Keratinocyte (primary cell): ENCODE results near the gene CHD2. TPM values are rescaled to one million over a fixed set of nuclear protein-coding genes. Genes with fewer than 3 reads are reported as not detected.

Experiments
- DNase-seq: peaks from one replicate; pipeline ENCODE4 v3.0.0-alpha.2; 2011; ENCODE audit warnings: low read depth, missing footprints, low spot score
- FAIRE-seq: peaks from 2 replicates; lab custom pipeline; 2011; peaks lifted over from hg19 to GRCh38; lab: Jason Lieb, UNC
- H2AFZ ChIP-seq: 2 replicates; pipeline ENCODE4 v1.6.0; 2012; ENCODE audit warnings: low read length, control low read depth, inconsistent platforms; ENCODE audit not compliant: control insufficient read depth
- H3K27ac ChIP-seq: 2 replicates; pipeline ENCODE4 v1.5.1; 2011; ENCODE audit warnings: low read length; ENCODE audit not compliant: control insufficient read depth, insufficient read depth
- H3K27me3 ChIP-seq: 3 replicates; pipeline ENCODE4 v1.6.0; 2011; ENCODE audit warnings: low read length; ENCODE audit not compliant: control insufficient read depth, insufficient read depth; ENCODE audit errors: extremely low read depth
- H3K36me3 ChIP-seq, 2 experiments: 2 replicates in 1 of 2; 3 replicates in 1 of 2; pipeline ENCODE4 v1.5.1; 2011; ENCODE audit warnings: low read length in 2 of 2, mild to moderate bottlenecking in 1 of 2; ENCODE audit not compliant: control insufficient read depth in 2 of 2, insufficient read depth in 2 of 2; ENCODE audit errors: extremely low read depth in 1 of 2
- H3K4me1 ChIP-seq: 3 replicates; pipeline ENCODE4 v1.5.1; 2011; ENCODE audit warnings: low read length; ENCODE audit not compliant: control insufficient read depth, insufficient read depth; ENCODE audit errors: extremely low read depth
- H3K4me2 ChIP-seq: 3 replicates; pipeline ENCODE4 v1.6.0; 2011; ENCODE audit warnings: low read depth, low read length; ENCODE audit not compliant: control insufficient read depth, insufficient read depth; ENCODE audit errors: extremely low read depth
- H3K4me3 ChIP-seq, 3 experiments: fragments of 200-600 bp in 1 of 3; sonication (generic) in 1 of 3; 2 replicates in 2 of 3; 3 replicates in 1 of 3; pipeline ENCODE4 v1.5.1; 2011 to 2016; ENCODE audit warnings: low read length in 3 of 3, mild to moderate bottlenecking in 3 of 3, control low read depth in 2 of 3, inconsistent platforms in 1 of 3, low read depth in 1 of 3, mixed read lengths in 1 of 3, mixed run types in 1 of 3, moderate library complexity in 1 of 3; ENCODE audit not compliant: control insufficient read depth in 2 of 3, insufficient read depth in 2 of 3; ENCODE audit errors: extremely low read depth in 1 of 3
- H3K79me2 ChIP-seq: 2 replicates; pipeline ENCODE4 v1.6.0; 2012; ENCODE audit warnings: low read length; ENCODE audit not compliant: control insufficient read depth, insufficient read depth
- H3K9ac ChIP-seq: 3 replicates; pipeline ENCODE4 v1.6.0; 2011; ENCODE audit warnings: low read length; ENCODE audit not compliant: control insufficient read depth, insufficient read depth; ENCODE audit errors: extremely low read depth
- H3K9me1 ChIP-seq: 3 replicates; pipeline ENCODE4 v1.6.0; 2011; ENCODE audit warnings: low read length; ENCODE audit not compliant: control insufficient read depth, insufficient read depth; ENCODE audit errors: extremely low read depth
- H3K9me3 ChIP-seq: 2 replicates; pipeline ENCODE4 v1.5.1; 2012; ENCODE audit warnings: low read depth, low read length; ENCODE audit not compliant: control insufficient read depth
- H4K20me1 ChIP-seq: 3 replicates; pipeline ENCODE4 v1.6.0; 2011; ENCODE audit warnings: low read length; ENCODE audit not compliant: control insufficient read depth, insufficient read depth; ENCODE audit errors: extremely low read depth
- EZH2 ChIP-seq: IDR thresholded peaks from one replicate; pipeline ENCODE4 v1.6.1; 2012; ENCODE audit warnings: inconsistent platforms, mild to moderate bottlenecking, low read length, moderate library complexity
- dilution Hi-C: fragments of 300-500 bp; cut with MboI; formaldehyde crosslinking; loops from one replicate; pipeline ENCODE4 v1.7.0; 2020; ENCODE audit warnings: low sequenced_read_pairs; ENCODE audit not compliant: extremely low pct_ligation_motif_present
- polyA plus RNA-seq, 5 experiments: library from polyadenylated mRNA; depleted of rRNA in 3 of 5; stranded (reverse) in 3 of 5; stranded (forward) in 1 of 5; unstranded in 1 of 5; fragments of >200 nt; gene quantifications; 1 replicate in 1 of 5; 2 replicates in 3 of 5; 3 replicates in 1 of 5; pipeline versions ENCODE4 v1.2.1 to v1.2.3, GENCODE V29; 2011 to 2012; ENCODE audit warnings: missing spikeins in 2 of 5, low read depth in 1 of 5, low replicate concordance in 1 of 5
- TF ChIP-seq, protein P1 (sequence below), 3 experiments: IDR thresholded peaks in 1 of 3; conservative IDR thresholded peaks in 1 of 3; optimal IDR thresholded peaks in 1 of 3; 2 replicates in 2 of 3; 3 replicates in 1 of 3; pipeline versions ENCODE3 to v1.5.1; 2011; ENCODE audit warnings: low read length in 3 of 3, mild to moderate bottlenecking in 3 of 3, moderate library complexity in 2 of 3, control low read depth in 1 of 3, inconsistent platforms in 1 of 3; ENCODE audit not compliant: insufficient read depth in 2 of 3; ENCODE audit errors: extremely low read depth in 1 of 3

The CHD2 gene
- polyA plus RNA-seq, 1 donor (not counting 4 experiments of a cell fraction or from before 2014, with no cell fraction given), result 62.0 TPM

DNA sequence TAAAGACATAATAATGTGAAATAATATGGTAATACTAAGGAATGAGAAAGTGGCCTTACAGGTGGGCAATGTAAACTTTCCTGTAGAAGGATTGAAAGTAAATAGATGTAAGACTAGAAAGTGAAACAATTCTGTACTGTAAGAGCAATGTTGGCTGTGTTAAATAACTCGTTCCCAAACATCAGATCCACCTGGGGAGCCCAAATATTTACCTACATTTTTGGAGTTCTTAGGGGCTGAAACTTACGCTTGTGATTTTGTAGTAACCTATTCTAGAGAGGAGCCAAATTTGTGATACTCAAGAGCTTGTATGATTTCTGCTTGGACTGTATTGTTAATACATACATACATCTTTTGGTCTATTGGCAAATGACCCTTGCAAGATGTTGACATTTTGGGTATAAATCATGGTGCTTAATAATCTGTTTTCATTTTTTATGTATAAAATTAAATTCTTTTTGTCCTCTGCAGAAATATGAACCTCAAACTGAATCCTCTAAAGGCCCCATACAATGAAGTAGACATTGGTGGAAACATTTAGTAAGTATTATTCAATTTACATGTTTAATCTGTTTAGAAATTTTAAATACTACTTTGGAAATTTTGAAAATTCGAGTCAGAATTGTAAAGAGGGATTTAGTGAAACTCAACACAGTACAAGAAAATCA lies 8.5 kb upstream of the CHD2 start:
- H3K79me2 ChIP-seq, result peaks cover 98% of the 10 kb centered on the region
- no peaks in the 10 kb centered on the region for H4K20me1 ChIP-seq
- peaks cover 10 to 26% of the 10 kb centered on the region in 2 experiments for H3K36me3 ChIP-seq
- H3K9ac ChIP-seq, result no peak overlapping the region
- FAIRE-seq, result no peak
- TF ChIP-seq, protein P1, sequence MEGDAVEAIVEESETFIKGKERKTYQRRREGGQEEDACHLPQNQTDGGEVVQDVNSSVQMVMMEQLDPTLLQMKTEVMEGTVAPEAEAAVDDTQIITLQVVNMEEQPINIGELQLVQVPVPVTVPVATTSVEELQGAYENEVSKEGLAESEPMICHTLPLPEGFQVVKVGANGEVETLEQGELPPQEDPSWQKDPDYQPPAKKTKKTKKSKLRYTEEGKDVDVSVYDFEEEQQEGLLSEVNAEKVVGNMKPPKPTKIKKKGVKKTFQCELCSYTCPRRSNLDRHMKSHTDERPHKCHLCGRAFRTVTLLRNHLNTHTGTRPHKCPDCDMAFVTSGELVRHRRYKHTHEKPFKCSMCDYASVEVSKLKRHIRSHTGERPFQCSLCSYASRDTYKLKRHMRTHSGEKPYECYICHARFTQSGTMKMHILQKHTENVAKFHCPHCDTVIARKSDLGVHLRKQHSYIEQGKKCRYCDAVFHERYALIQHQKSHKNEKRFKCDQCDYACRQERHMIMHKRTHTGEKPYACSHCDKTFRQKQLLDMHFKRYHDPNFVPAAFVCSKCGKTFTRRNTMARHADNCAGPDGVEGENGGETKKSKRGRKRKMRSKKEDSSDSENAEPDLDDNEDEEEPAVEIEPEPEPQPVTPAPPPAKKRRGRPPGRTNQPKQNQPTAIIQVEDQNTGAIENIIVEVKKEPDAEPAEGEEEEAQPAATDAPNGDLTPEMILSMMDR (optimal IDR thresholded peaks at IDR 0.05 in 1 of 3, IDR thresholded peaks at IDR 0.05 in 1 of 3, conservative IDR thresholded peaks at IDR 0.05 in 1 of 3; ENCODE audit: extremely low read depth in 1 of 3, insufficient read depth in 2 of 3, low read length in 3 of 3), result no peak
- no peak for TF ChIP-seq EZH2
- H3K27me3 ChIP-seq, result no peaks in the 10 kb centered on the region
- no peak overlapping the region for H3K4me3 ChIP-seq
- no peaks in the 10 kb centered on the region for H3K9me1 ChIP-seq
- H3K27ac ChIP-seq, result no peak overlapping the region
- no peak overlapping the region for H3K4me2 ChIP-seq
- H3K4me1 ChIP-seq, result peaks cover 16% of the 10 kb centered on the region
- dilution Hi-C loops, result no loop called here
- no peak for DNase-seq
- no peaks in the 10 kb centered on the region for H3K9me3 ChIP-seq
- no peak overlapping the region for H2AFZ ChIP-seq

DNA sequence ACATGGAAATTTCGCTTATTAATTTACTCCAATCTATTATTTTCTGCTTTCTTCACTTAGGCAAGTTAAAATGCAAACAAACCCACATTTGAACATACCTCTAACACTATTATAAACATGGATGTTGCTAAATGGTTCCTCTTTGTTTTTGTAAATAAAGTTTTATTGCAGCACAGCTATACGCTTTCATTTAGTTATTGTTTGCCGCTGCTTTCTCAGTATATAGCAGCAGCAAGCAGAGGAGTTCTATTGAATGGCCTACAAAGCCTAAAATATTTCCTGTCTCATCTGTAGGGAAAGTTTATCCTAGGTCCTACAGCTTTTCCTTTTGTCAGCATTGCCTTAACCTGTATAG lies 7.9 kb upstream of the CHD2 start:
- no peaks in the 10 kb centered on the region for H3K27me3 ChIP-seq
- H3K9me3 ChIP-seq, result no peaks in the 10 kb centered on the region
- H3K9me1 ChIP-seq, result no peaks in the 10 kb centered on the region
- TF ChIP-seq, protein P1 (optimal IDR thresholded peaks at IDR 0.05 in 1 of 3, IDR thresholded peaks at IDR 0.05 in 1 of 3, conservative IDR thresholded peaks at IDR 0.05 in 1 of 3; ENCODE audit: extremely low read depth in 1 of 3, insufficient read depth in 2 of 3, low read length in 3 of 3), result no peak
- no peak for TF ChIP-seq EZH2
- FAIRE-seq, result no peak
- H2AFZ ChIP-seq, result no peak overlapping the region
- H3K36me3 ChIP-seq, result peaks cover 10 to 23% of the 10 kb centered on the region in 2 experiments
- dilution Hi-C loops, result no loop called here
- no peak overlapping the region for H3K4me3 ChIP-seq
- no peak overlapping the region for H3K4me2 ChIP-seq
- peaks cover 98% of the 10 kb centered on the region for H3K79me2 ChIP-seq
- H3K9ac ChIP-seq, result no peak overlapping the region
- H3K4me1 ChIP-seq, result peaks cover 11% of the 10 kb centered on the region
- H4K20me1 ChIP-seq, result no peaks in the 10 kb centered on the region
- H3K27ac ChIP-seq, result no peak overlapping the region
- DNase-seq, result no peak
